ENCODE data around the gene PLXNA4.

- TF ChIP-seq EZH2phosphoT487 (IDR thresholded peaks at IDR 0.05; ENCODE audit: low read depth): no peak
- no peak for TF ChIP-seq CTCF (IDR thresholded peaks at IDR 0.05; ENCODE audit: low read depth, low read length)
These were observed 159.9 kb downstream of the PLXNA4 start for GRCh38 chr7:132416395-132416794.
